Thyroid gland (tissue), 4 donors: Measurements from ENCODE around the gene MRPL14. TPM values are rescaled to one million over a fixed set of nuclear protein-coding genes. Genes with fewer than 3 reads are reported as not detected.

Source experiments
- DNase-seq, 2 donors: peaks; one replicate each; pipeline ENCODE4 v3.0.0-alpha.2; 2019
- H3K27ac ChIP-seq, 3 donors: fragments of 200-600 bp; sonication (generic); 1 replicate in 2 of 3; 2 replicates in 1 of 3; pipeline ENCODE4 v1.5.1; 2016 to 2019; ENCODE audit warnings: mild to moderate bottlenecking in 1 of 3, moderate library complexity in 1 of 3
- H3K27me3 ChIP-seq: fragments of 200-600 bp; sonication (generic); one replicate; pipeline ENCODE4 v1.5.1; 2019
- H3K36me3 ChIP-seq, 2 donors: fragments of 200-600 bp; sonication (generic); one replicate each; pipeline ENCODE4 v1.5.1; 2016 to 2019
- H3K4me1 ChIP-seq, 2 donors: fragments of 200-600 bp; sonication (generic); one replicate each; pipeline ENCODE4 v1.5.1; 2017 to 2019
- H3K4me3 ChIP-seq, 3 donors: fragments of 200-600 bp; sonication (generic); replicated peaks in 1 of 3; 1 replicate in 2 of 3; 2 replicates in 1 of 3; pipeline ENCODE4 v1.5.1; 2016; ENCODE audit warnings: mild to moderate bottlenecking in 1 of 3
- H3K9me3 ChIP-seq: fragments of 200-600 bp; sonication (generic); one replicate; pipeline ENCODE4 v1.5.1; 2017
- POLR2A ChIP-seq, 2 donors: fragments of 450-650 bp; IDR thresholded peaks; one replicate each; pipeline ENCODE4 v1.6.1; 2017; ENCODE audit warnings: antibody characterized with exemption in 2 of 2, mild to moderate bottlenecking in 2 of 2, moderate library complexity in 1 of 2
- WGBS, 2 donors: methylation state at CpG; one replicate each; pipeline ENCODE4 v1.1.5; 2017; 5-methylcytosine and 5-hydroxymethylcytosine counted together
- intact Hi-C: fragments of 100-400 bp; cut with DNase I; formaldehyde crosslinking; loops from one replicate; pipeline ENCODE4 v1.15.1; 2023
- total RNA-seq, 4 donors: library from RNA; depleted of rRNA; stranded (reverse); fragments of >200 nt; gene quantifications; one replicate each; pipeline ENCODE4 v1.2.3, GENCODE V29; 2016
- TF ChIP-seq, protein P1 (sequence below), 6 experiments: fragments of 200-600 bp in 3 of 6; fragments of 450-650 bp in 3 of 6; sonication (generic) in 3 of 6; IDR thresholded peaks; one replicate each; pipeline ENCODE4 v1.5.1; 2016 to 2019; ENCODE audit warnings: antibody characterized with exemption in 6 of 6, mild to moderate bottlenecking in 2 of 6, inconsistent platforms in 1 of 6, moderate library complexity in 1 of 6

Gene MRPL14
- total RNA-seq, 4 donors from 2014 or later = 26.5 to 80.5 (median 31.1) TPM

DNA sequence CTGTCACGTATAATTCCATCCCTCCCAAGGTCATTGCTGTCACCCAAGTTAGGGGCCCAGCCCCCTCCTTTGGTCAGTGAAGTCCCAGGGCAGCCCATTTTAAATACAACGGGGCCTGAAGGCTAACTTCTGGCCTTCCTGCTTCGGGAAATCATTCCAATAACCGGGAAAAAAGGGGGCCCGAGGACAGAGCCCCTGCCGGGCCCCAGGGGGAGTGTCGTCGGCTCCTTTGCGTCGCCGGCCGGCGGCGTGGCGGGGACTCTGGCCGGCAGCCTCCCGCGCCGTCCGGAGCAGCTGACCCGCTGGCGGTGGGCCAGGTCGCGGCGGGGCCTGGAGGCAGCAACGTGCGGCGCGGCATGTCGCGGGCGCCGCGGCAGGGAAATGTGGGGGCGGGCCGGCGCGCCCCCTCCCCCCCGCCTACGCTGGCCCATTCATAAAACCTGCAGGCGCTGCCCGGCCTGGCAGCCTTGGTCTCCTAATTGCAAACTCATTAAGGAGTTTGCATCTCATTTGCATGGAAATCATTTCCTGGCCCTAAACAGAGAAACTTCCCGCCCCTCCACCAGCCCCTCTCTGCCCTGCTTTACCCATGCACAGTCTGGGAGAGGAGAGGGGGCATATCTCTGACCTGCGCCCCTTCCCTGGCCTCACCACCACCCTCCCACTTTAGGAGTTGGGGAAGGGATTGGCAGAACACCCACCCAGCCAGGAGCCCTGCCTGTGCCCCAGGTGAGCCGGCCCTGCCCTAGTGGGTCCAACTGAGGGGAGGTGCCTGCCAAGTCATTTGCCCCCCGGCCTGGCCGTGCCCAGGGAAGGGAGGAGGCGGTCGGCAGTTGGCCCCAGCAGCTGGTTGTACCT lies 50.7 kb downstream of the MRPL14 start:
- 8 to 18% methylated on average over 16 to 34 of the region's 49 CpGs for WGBS, 2 donors
- intact Hi-C loops = loop anchor here (10.0 kb wide), 1 partner anchor 112 kb away; no protein-coding TSS in a partner anchor
- H3K36me3 ChIP-seq = no peaks in the 10 kb centered on the region
- peak overlapping the region in 2 of 3 donors; percentile 31 to 47 for H3K27ac ChIP-seq
- H3K4me1 ChIP-seq = peaks cover 11 to 42% of the 10 kb centered on the region in 2 donors
- TF ChIP-seq POLR2A (IDR thresholded peaks at IDR 0.05) = no peak
- TF ChIP-seq, protein P1, sequence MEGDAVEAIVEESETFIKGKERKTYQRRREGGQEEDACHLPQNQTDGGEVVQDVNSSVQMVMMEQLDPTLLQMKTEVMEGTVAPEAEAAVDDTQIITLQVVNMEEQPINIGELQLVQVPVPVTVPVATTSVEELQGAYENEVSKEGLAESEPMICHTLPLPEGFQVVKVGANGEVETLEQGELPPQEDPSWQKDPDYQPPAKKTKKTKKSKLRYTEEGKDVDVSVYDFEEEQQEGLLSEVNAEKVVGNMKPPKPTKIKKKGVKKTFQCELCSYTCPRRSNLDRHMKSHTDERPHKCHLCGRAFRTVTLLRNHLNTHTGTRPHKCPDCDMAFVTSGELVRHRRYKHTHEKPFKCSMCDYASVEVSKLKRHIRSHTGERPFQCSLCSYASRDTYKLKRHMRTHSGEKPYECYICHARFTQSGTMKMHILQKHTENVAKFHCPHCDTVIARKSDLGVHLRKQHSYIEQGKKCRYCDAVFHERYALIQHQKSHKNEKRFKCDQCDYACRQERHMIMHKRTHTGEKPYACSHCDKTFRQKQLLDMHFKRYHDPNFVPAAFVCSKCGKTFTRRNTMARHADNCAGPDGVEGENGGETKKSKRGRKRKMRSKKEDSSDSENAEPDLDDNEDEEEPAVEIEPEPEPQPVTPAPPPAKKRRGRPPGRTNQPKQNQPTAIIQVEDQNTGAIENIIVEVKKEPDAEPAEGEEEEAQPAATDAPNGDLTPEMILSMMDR (IDR thresholded peaks at IDR 0.05) = no peak
- DNase-seq = peak; percentile 73 to 80
- H3K9me3 ChIP-seq = no peaks in the 10 kb centered on the region
- H3K4me3 ChIP-seq = no peak overlapping the region
- no peaks in the 10 kb centered on the region for H3K27me3 ChIP-seq

DNA sequence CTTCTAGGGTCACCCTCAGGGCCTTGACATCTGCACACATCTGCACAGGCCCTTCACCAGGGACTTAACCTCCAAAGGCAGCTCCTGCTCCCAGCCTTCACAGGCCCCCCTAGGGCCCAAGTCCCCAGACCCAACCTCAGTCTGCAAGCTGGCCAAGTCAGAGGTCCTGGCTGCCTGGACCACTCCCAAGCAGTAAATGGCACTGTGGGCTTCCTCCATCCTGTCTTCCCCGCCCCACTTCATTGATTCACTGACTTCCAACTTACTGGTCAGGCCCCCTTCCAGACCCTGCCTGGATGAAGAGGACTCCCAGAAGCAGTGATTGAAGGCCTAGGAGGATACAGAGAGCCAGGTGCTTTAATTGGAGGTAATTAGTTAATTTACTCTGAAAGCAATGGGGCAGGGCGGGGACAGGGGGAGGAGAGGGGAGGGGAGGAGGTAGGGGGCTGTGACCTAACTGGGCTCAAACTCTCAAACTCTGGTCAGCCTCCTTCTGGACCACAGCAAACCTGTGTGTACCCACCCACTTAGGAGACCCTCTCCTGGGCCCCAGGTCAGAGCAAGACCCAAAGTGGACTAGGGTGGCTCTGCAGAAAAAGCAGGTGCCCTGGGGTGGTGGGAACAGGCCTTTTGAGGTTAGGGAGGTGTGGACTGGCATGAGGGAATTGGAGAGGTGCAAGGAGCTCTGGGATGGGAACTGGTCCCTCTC lies 51.5 kb downstream of the MRPL14 start:
- intact Hi-C loops = loop anchor here (10.0 kb wide), 1 partner anchor 111 kb away; no protein-coding TSS in a partner anchor
- 100% methylated on average over 2 of the region's 2 CpGs for WGBS, 2 donors
- H3K27me3 ChIP-seq = no peaks in the 10 kb centered on the region
- H3K4me1 ChIP-seq = peaks cover 11 to 42% of the 10 kb centered on the region in 2 donors
- DNase-seq = no peak
- no peak overlapping the region for H3K4me3 ChIP-seq
- H3K27ac ChIP-seq = peak overlapping the region in 2 of 3 donors; percentile 31 to 47
- TF ChIP-seq, protein P1 (IDR thresholded peaks at IDR 0.05) = no peak
- no peak for TF ChIP-seq POLR2A (IDR thresholded peaks at IDR 0.05)
- H3K9me3 ChIP-seq = no peaks in the 10 kb centered on the region
- H3K36me3 ChIP-seq = no peaks in the 10 kb centered on the region

DNA sequence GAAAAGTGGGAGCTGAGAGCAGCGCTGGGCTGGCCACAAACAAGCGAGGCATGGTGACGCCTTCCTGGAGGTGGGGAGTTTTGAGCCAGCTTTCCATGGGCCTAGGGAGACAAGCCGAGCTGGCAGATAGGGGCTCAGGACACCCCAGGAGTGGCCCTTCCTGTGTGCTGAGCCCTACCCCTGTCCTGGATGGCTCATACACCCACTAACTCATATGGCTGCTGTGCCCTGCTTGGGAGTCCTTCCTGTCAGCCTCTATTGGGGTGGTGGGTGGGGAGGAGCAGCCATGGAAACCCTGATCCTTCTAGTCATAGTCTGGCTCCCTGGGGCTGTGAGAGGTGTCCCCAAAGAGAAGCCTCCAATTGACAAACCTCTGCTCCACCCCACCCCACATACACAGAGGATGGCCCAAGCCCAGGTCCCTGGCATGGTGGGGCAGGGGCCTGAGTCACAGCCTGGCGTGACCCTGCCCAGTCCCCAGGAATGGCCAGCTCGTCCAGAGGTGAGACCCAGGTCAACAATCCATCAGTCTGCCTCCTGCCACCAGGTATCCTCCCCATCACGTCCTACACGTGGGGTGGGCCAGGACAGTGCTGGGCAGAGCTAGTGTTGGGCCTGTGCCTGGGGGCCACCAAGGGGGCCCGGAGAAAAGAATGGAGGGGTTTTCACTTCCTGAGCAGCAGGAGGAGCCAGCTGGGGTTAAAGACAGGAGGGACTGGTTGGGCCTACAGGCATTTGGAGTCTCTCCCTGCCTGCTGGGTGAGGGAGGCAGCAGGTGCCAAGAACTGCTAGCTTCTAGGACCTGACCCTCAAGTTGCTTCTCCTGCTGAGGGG lies 52.2 kb downstream of the MRPL14 start:
- peak overlapping the region; percentile 1 to 29 (median 22) for H3K27ac ChIP-seq
- peak in 1 of 2 donors; percentile 26 for DNase-seq
- intact Hi-C loops = loop anchor here (10.0 kb wide), 1 partner anchor 110 kb away; no protein-coding TSS in a partner anchor

DNA sequence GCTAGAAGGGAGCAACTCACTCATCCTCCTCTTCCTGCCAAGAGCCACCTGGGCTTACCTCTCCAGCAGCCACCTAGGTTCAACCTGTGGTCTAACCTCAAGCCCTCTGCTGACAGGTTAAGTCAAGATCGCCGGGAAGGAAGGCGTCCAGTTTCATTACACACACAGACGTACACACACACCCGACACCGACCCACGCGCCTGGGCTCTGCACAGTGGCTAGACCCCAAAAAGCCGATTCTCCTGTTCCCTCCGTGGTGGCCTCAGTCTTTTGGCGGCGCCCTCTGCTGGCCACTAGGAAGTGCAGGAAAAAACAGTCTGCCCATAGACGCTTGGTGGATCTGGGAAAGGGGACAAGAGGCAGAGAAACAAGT lies 52.8 kb downstream of the MRPL14 start:
- Histone ChIP-seq H3K4me1 (peaks cover 11 to 42% of the 10 kb centered on the region in 2 donors), H3K36me3 (no peaks in the 10 kb centered on the region), H3K27ac (peak overlapping the region in 2 of 3 donors; percentile 1 to 29), H3K4me3 (no peak overlapping the region), H3K27me3 (no peaks in the 10 kb centered on the region), H3K9me3 (no peaks in the 10 kb centered on the region)
- peak; percentile 70 to 74 for DNase-seq
- WGBS, 2 donors = 0 to 1% methylated on average over 5 to 12 of the region's 13 CpGs
- intact Hi-C loops = loop anchor here (10.0 kb wide), 1 partner anchor 110 kb away; no protein-coding TSS in a partner anchor
- TF ChIP-seq, protein P1 (IDR thresholded peaks at IDR 0.05) = peak; percentile 74 to 98 (median 86)
- no peak for TF ChIP-seq POLR2A (IDR thresholded peaks at IDR 0.05)

More for the DNA sequence above, 52.2 kb downstream of the MRPL14 start:
- Histone ChIP-seq H3K9me3 (no peaks in the 10 kb centered on the region), H3K27me3 (no peaks in the 10 kb centered on the region), H3K36me3 (no peaks in the 10 kb centered on the region), H3K4me1 (peaks cover 11 to 42% of the 10 kb centered on the region in 2 donors), H3K4me3 (no peak overlapping the region)
- WGBS, 2 donors = 30 to 40% methylated on average over 6 to 7 of the region's 9 CpGs
- no peak for TF ChIP-seq POLR2A (IDR thresholded peaks at IDR 0.05)
- TF ChIP-seq, protein P1 (IDR thresholded peaks at IDR 0.05) = no peak
